ENCODE results near the gene TPD52L2. TPM values are rescaled to one million over a fixed set of nuclear protein-coding genes. Genes with fewer than 3 reads are reported as not detected.
"Not testable (repeated sequence)": the region's sequence is repeated elsewhere in the genome, so short reads cannot be mapped to it uniquely, and the experiment has no call there.

TPD52L2 gene
- polyA plus RNA-seq, 4 donors = 78.5 to 99.6 (median 85.4) TPM

GRCh38 chr20:63894358-63895201 lies 29.5 kb downstream of the TPD52L2 start, which contains the start of gene DNAJC5:
Gene DNAJC5, plus strand, starts transcription at chr20:63895126. Its CDS starts 33,220 bp downstream, at chr20:63928346.
- peak; percentile 79 to 84 (median 83) for DNase-seq (ENCODE audit: low read depth in 4 of 4, low spot score in 3 of 4)

GRCh38 chr20:63895202-63895951 lies 30.3 kb downstream of the TPD52L2 start:
- DNase-seq (ENCODE audit: low read depth in 4 of 4, low spot score in 3 of 4) = no peak

- no peak for DNase-seq (ENCODE audit: low read depth in 4 of 4, low spot score in 3 of 4)
These were observed 30.8 kb downstream of the TPD52L2 start for GRCh38 chr20:63895952-63896263.

DNA sequence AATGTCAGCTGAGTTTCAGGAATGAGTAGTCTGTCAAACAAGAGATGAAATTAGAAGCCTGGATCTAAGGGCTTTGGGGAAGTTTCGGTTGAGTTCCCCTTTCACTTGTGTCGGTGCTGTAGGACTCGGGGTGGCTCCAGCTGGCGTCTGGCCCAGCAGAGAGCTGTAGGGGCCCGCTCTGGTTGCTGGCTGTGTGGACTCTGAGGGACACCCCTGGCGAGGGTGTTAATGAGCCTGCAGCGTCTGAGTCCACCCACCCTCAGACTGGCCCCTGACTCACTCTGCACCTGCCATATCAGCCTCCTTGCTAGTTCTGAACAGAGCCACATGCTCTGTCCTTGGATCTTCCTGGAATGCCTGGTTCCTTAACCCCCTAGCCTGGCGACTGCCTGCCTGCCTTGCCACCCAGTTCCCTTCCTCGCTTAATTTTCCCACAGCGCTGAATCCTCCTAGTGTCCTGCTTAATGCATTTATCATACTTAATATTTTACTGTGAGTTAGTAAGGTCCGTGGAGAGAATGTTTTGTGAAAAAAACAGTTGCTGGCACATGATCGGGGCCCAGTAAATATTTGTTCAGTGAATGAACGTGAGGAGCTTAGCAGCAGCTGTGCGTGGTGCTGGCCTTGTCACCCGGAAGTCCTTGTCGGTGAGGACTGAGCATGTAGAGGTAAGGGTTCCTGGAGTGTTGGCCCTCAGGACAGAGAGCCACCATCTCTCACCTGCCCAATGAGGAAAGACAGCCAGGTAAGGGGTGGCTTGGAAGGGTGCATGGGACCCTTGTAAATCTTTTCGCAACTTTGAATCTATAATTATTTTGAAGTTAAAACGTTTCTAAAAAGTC lies 31.4 kb downstream of the TPD52L2 start:
- no peak for DNase-seq (ENCODE audit: low read depth in 4 of 4, low spot score in 3 of 4)

DNA sequence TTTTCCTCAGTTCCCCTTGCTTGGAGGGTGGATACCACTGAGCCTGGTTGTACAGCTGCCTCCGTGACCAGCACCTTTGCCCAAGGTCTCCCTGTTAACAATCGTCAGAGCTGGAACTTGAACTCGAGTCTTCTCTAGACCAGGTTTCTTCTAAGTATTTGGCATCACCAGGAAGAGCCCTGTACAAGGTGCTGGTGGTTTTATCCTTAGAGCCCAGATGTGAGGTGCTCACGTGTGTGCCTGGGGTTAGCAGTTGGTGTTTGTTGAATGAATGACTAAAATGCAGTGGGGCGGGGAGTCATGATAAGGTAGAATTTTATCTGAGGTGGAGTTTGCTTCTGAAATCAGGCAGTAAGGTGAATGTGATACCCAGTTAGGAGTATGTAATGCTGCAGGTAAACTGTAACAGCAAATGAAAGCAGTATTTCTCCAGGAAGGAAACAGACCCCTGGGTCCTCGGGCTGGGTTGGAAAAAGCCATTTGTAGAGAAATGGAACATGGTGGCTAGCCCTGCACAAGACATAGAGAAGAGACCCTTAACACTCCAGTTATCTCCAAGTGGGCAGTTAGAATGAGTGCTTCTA lies 33.0 kb downstream of the TPD52L2 start:
- no peak for DNase-seq (ENCODE audit: low read depth in 4 of 4, low spot score in 3 of 4)

DNA sequence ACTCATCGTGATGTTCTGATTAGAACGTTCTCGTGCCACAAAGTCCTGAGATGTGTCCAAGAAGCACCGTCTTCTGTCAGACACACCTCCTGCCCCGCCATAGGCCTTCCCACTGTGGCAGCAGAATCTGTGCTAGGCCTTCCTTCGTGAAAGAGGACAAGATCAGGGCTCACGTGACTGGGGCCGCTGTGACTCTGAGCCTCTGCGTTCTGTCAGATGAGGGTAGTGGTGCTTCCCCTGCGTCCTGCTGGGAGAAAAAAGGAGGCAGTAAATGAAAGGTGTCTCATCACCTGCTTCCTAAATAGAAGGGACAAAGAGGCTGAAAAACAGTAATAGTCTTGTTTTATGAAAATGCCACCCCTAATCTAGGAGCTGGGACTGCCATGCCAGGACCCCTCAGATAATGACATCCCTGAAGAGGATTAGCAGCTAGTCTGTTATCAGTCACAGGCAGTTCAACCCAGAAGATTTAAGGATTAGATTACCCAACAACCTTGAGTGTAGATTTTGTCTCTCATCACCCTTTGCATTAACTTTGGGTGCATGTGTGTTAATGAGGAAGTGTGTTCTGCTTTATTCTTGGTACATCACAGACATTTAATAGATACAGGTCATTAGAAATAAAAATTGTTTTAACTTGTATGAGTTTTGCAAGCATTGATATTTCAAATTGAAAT lies 34.0 kb downstream of the TPD52L2 start:
- no peak for DNase-seq (ENCODE audit: low read depth in 4 of 4, low spot score in 3 of 4)

DNA sequence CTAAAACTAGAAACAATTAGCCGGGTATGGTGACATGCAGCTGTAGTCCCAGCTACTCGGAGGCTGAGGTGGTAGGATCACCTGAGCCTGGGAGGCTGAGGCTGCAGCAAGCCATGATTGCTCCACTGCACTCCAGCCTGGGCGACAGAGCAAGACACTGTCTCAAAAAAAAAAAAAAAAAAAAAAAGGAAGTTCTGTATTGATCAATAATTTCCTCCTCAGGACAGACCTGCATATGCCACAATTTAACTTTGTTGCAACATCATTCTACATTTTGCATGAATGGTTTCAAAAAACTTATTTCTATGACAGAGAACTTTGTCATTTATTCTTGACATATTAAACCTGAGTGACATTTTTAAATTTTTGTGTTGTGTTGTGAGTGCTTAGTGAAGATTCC lies 35.3 kb downstream of the TPD52L2 start:
- DNase-seq (ENCODE audit: low read depth in 4 of 4, low spot score in 3 of 4) = no peak

- no peak for DNase-seq (ENCODE audit: low read depth in 4 of 4, low spot score in 3 of 4)
These were observed 38.9 kb downstream of the TPD52L2 start for GRCh38 chr20:63903796-63904561.

DNA sequence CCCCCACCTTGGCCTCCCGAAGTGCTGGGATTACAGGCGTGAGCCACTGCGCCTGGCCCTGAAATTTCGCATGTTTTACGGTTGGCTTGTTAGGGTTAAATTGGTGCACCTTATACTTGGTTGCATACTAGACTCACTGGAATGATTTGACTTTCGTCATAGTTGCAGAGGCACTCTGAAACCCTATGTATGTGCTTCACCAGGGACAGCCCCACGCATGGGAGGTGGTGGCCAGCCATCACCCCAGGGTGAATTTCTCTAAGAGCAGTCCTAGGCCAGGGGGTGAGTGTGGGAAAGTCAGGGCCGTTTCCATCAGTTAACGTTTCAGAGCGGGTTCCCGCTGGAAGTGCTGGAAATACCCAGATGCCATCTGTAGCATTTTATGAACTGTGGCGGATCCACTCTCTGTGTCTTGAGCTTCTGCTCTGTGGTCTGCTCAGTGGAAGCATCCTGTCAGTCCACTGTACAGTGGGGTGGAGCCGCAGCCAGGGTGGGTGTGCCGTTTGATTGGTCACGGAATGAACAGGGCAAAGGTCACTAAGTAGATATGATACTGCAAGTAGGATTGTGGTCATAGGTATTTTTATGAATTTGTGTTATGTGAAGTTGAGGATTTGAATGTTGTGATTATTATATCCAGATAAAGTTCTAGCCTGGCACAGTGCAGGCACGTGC lies 43.1 kb downstream of the TPD52L2 start:
- no peak for DNase-seq (ENCODE audit: low read depth in 4 of 4, low spot score in 3 of 4)

GRCh38 chr20:63911176-63911575 lies 46.1 kb downstream of the TPD52L2 start:
- DNase-seq (ENCODE audit: low read depth in 4 of 4, low spot score in 3 of 4) = no peak

DNA sequence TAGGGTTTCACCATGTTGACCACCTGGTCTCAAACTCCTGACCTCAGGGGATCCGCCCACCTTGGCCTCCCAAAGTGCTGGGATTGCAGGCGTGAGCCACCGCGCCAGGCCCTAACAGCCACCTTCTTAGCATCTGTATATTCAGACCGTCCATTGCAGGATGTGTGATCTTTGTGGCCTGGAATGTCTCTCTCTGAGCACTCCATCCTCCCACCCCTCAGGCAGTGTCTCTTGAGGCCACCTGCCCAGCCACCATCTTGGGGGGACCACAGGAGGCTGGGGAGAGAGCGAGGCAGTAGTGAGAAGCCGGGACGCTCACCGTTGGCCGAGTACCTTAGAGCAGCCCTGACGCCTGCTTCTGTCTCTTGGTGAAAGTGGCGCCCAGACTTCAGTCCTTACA lies 48.7 kb downstream of the TPD52L2 start:
- DNase-seq (ENCODE audit: low read depth in 4 of 4, low spot score in 3 of 4) = no peak

- no peak for DNase-seq (ENCODE audit: low read depth in 4 of 4, low spot score in 3 of 4)
These were observed 50.4 kb downstream of the TPD52L2 start for GRCh38 chr20:63915471-63915870.

GRCh38 chr20:63916371-63916939 lies 51.4 kb downstream of the TPD52L2 start:
- not testable (repeated sequence) for DNase-seq (ENCODE audit: low read depth in 4 of 4, low spot score in 3 of 4)

DNA sequence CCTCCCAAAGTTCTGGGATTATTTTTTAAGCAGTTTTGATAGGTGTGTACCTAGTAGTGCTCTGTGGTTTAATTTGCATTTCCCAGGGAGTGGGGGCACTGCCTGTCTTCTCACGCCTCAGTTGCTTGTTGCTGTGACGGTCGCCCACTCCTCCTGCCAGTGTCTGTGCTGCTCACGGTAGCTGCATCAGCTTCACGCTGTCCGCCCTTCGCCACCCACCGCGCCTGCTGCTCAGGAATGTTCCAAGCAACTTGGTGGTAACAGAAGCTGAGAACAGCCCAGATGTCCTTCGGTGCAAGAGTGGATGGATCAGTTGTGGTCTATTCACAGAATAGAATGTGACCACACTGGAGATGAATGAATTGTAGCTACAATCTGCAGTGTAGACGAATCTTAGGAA lies 52.7 kb downstream of the TPD52L2 start:
- DNase-seq (ENCODE audit: low read depth in 4 of 4, low spot score in 3 of 4) = no peak

- DNase-seq (ENCODE audit: low read depth in 4 of 4, low spot score in 3 of 4) = no peak
These were observed 54.1 kb downstream of the TPD52L2 start for GRCh38 chr20:63919130-63919529.

GRCh38 chr20:63920226-63920625 lies 55.2 kb downstream of the TPD52L2 start:
- DNase-seq (ENCODE audit: low read depth in 4 of 4, low spot score in 3 of 4) = no peak

DNA sequence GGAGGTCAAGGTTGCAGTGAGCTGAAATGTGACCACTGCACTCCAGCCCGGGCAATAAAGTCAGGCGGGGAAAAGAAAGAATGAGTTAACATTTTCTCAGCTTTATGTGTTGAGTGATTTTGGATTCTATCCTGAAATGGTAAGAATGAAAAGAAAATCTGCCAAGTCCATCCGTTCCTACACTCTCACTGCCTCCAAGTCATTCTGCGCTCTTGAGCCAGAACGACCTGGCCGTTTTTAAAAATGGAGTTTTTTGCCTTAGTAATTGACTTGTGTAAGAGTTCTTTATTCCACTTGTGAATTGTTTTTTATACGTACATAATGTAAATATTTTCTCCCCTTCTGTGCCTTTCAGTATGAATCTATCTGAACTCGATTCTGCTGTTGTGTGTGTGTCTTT lies 58.6 kb downstream of the TPD52L2 start:
- DNase-seq (ENCODE audit: low read depth in 4 of 4, low spot score in 3 of 4) = no peak

- no peak for DNase-seq (ENCODE audit: low read depth in 4 of 4, low spot score in 3 of 4)
These were observed 59.2 kb downstream of the TPD52L2 start for GRCh38 chr20:63924241-63924640.
